Activated CD4-positive, CD25-positive, alpha-beta regulatory T cell treated with anti-CD3 and anti-CD28 coated beads, Interleukin-2, amount 50 U/mL, for 24 hours (primary cell): ENCODE measurements around the gene HS3ST2.
"Not testable (repeated sequence)": the region's sequence is repeated elsewhere in the genome, so short reads cannot be mapped to it uniquely, and the experiment has no call there.

Source experiments
- ATAC-seq, 2 donors: fragments of 150-1000 bp; cut with Tn5 transposase; one replicate each; pipeline ENCODE4 v1.10.0; 2021; ENCODE audit warnings: mild to moderate bottlenecking in 1 of 2, moderate library complexity in 1 of 2

HS3ST2 gene

GRCh38 chr16:22814711-22815105 lies 746 bp downstream of the HS3ST2 start:
- no peak for ATAC-seq

GRCh38 chr16:22815863-22816262 lies 1.9 kb downstream of the HS3ST2 start:
- no peak for ATAC-seq

GRCh38 chr16:22816475-22816874 lies 2.5 kb downstream of the HS3ST2 start:
- no peak for ATAC-seq

- not testable (repeated sequence) for ATAC-seq
These were observed 4.8 kb downstream of the HS3ST2 start for GRCh38 chr16:22818736-22819135.

- ATAC-seq, result no peak
These were observed 24.7 kb downstream of the HS3ST2 start for GRCh38 chr16:22838681-22839080.

GRCh38 chr16:22842031-22842430 lies 28.1 kb downstream of the HS3ST2 start:
- not testable (repeated sequence) for ATAC-seq

- ATAC-seq, result no peak
These were observed 29.2 kb downstream of the HS3ST2 start for GRCh38 chr16:22843122-22843521.

GRCh38 chr16:22843856-22844255 lies 29.9 kb downstream of the HS3ST2 start:
- ATAC-seq, result no peak

GRCh38 chr16:22844416-22844815 lies 30.5 kb downstream of the HS3ST2 start:
- no peak for ATAC-seq

GRCh38 chr16:22847100-22847499 lies 33.1 kb downstream of the HS3ST2 start:
- no peak for ATAC-seq

GRCh38 chr16:22847690-22848089 lies 33.7 kb downstream of the HS3ST2 start:
- ATAC-seq, result no peak

GRCh38 chr16:22848451-22848850 lies 34.5 kb downstream of the HS3ST2 start:
- no peak for ATAC-seq

- no peak for ATAC-seq
These were observed 35.6 kb downstream of the HS3ST2 start for GRCh38 chr16:22849517-22849916.

GRCh38 chr16:22855231-22855630 lies 41.3 kb downstream of the HS3ST2 start:
- ATAC-seq, result no peak

- no peak for ATAC-seq
These were observed 43.5 kb downstream of the HS3ST2 start for GRCh38 chr16:22857296-22858025.

GRCh38 chr16:22859925-22860324 lies 46.0 kb downstream of the HS3ST2 start:
- ATAC-seq, result no peak

- ATAC-seq, result no peak
These were observed 47.6 kb downstream of the HS3ST2 start for GRCh38 chr16:22861580-22861979.

GRCh38 chr16:22862046-22862445 lies 48.1 kb downstream of the HS3ST2 start:
- ATAC-seq, result no peak

- no peak for ATAC-seq
These were observed 50.4 kb downstream of the HS3ST2 start for GRCh38 chr16:22864375-22864774.

GRCh38 chr16:22868593-22869224 lies 54.7 kb downstream of the HS3ST2 start:
- no peak for ATAC-seq

- ATAC-seq, result no peak
These were observed 57.9 kb downstream of the HS3ST2 start for GRCh38 chr16:22871861-22872260.

- ATAC-seq, result no peak
These were observed 60.4 kb downstream of the HS3ST2 start for GRCh38 chr16:22874394-22874793.

GRCh38 chr16:22878955-22879354 lies 65.0 kb downstream of the HS3ST2 start:
- no peak for ATAC-seq

- no peak for ATAC-seq
These were observed 65.5 kb downstream of the HS3ST2 start for GRCh38 chr16:22879466-22879865.

- no peak for ATAC-seq
These were observed 69.0 kb downstream of the HS3ST2 start for GRCh38 chr16:22882981-22883380.
